Stimulated activated effector memory CD8-positive, alpha-beta T cell treated with anti-CD3 and anti-CD28 coated beads, Interleukin-12 subunit alpha, Interleukin-12 subunit beta, amount 100 ng/mL, for 72 hours (primary cell): ENCODE measurements around the gene LGR6.

Experiments
- ATAC-seq: fragments of 150-1000 bp; cut with Tn5 transposase; 2 replicates; pipeline ENCODE4 v1.10.0; 2021
- DNase-seq, 2 donors: peaks; one replicate each; pipeline ENCODE4 v3.0.0; 2021 to 2022; ENCODE audit warnings: low spot score in 2 of 2
- H3K27ac Mint-ChIP-seq: one replicate; pipeline ENCODE4 v1.8.0; 2022; ENCODE audit warnings: mild to moderate bottlenecking, mixed read lengths
- H3K36me3 Mint-ChIP-seq: one replicate; pipeline ENCODE4 v1.8.0; 2022; ENCODE audit warnings: mild to moderate bottlenecking, mixed read lengths
- H3K4me1 Mint-ChIP-seq: one replicate; pipeline ENCODE4 v1.8.0; 2022; ENCODE audit warnings: mixed read lengths
- H3K4me3 Mint-ChIP-seq: one replicate; pipeline ENCODE4 v1.8.0; 2022; ENCODE audit warnings: mild to moderate bottlenecking, mixed read lengths
- H3K9me3 Mint-ChIP-seq: one replicate; pipeline ENCODE4 v1.8.0; 2022; ENCODE audit warnings: mixed read lengths

Gene LGR6

GRCh38 chr1:202154766-202155477 is 38.7 kb upstream of the LGR6 start:
- ATAC-seq (peak; percentile 54), DNase-seq (peak; percentile 36 to 68)
- H3K9me3 Mint-ChIP-seq, result no peaks in the 10 kb centered on the region
- peak overlapping the region; percentile 94 for H3K27ac Mint-ChIP-seq
- H3K4me3 Mint-ChIP-seq, result peak overlapping the region; percentile 43
- peaks cover 76% of the 10 kb centered on the region for H3K4me1 Mint-ChIP-seq
- H3K36me3 Mint-ChIP-seq, result peaks cover 100% of the 10 kb centered on the region

GRCh38 chr1:202155478-202156021 is 38.0 kb upstream of the LGR6 start:
- ATAC-seq (no peak), DNase-seq (no peak)
- peaks cover 100% of the 10 kb centered on the region for H3K36me3 Mint-ChIP-seq
- H3K9me3 Mint-ChIP-seq, result no peaks in the 10 kb centered on the region
- peak overlapping the region; percentile 100 for H3K4me3 Mint-ChIP-seq
- H3K4me1 Mint-ChIP-seq, result peaks cover 77% of the 10 kb centered on the region
- H3K27ac Mint-ChIP-seq, result peak overlapping the region; percentile 94

GRCh38 chr1:202156590-202156989 is 37.0 kb upstream of the LGR6 start:
- Mint-ChIP-seq H3K9me3 (no peaks in the 10 kb centered on the region), H3K27ac (peak overlapping the region; percentile 30), H3K36me3 (peaks cover 96% of the 10 kb centered on the region), H3K4me3 (peak overlapping the region; percentile 100), H3K4me1 (peaks cover 78% of the 10 kb centered on the region)
- ATAC-seq (no peak), DNase-seq (no peak)

GRCh38 chr1:202157945-202158344 is 35.7 kb upstream of the LGR6 start:
- Mint-ChIP-seq H3K4me3 (peak overlapping the region; percentile 100), H3K4me1 (peaks cover 91% of the 10 kb centered on the region), H3K36me3 (peaks cover 83% of the 10 kb centered on the region), H3K9me3 (no peaks in the 10 kb centered on the region), H3K27ac (peak overlapping the region; percentile 99)
- ATAC-seq (no peak), DNase-seq (no peak)

- ATAC-seq (peak; percentile 4), DNase-seq (peak; percentile 33 to 72)
- Mint-ChIP-seq H3K36me3 (peaks cover 73% of the 10 kb centered on the region), H3K4me3 (peak overlapping the region; percentile 100), H3K4me1 (peaks cover 94% of the 10 kb centered on the region), H3K27ac (peak overlapping the region; percentile 99), H3K9me3 (no peaks in the 10 kb centered on the region)
These were observed 34.6 kb upstream of the LGR6 start for GRCh38 chr1:202158810-202159533.

- H3K36me3 Mint-ChIP-seq, result peaks cover 68% of the 10 kb centered on the region
- DNase-seq (peak; percentile 49 to 83), ATAC-seq (peak; percentile 62)
These were observed 33.8 kb upstream of the LGR6 start for GRCh38 chr1:202159534-202160371.

GRCh38 chr1:202160377-202160940 is 33.1 kb upstream of the LGR6 start, which contains the start of gene PTPN7:
TSS of gene PTPN7 (minus strand) at chr1:202160602. CDS start at chr1:202159402, 1,200 bp downstream.
- Mint-ChIP-seq H3K36me3 (peaks cover 65% of the 10 kb centered on the region), H3K27ac (peak within 1 kb of the TSS; percentile 99), H3K9me3 (no peaks in the 10 kb centered on the region), H3K4me3 (peak within 1 kb of the TSS; percentile 100), H3K4me1 (peaks cover 97% of the 10 kb centered on the region)
- DNase-seq (peak; percentile 81 to 92), ATAC-seq (peak; percentile 76)

More at GRCh38 chr1:202159534-202160371, 33.8 kb upstream of the LGR6 start:
- peaks cover 98% of the 10 kb centered on the region for H3K4me1 Mint-ChIP-seq
- no peaks in the 10 kb centered on the region for H3K9me3 Mint-ChIP-seq
- H3K27ac Mint-ChIP-seq, result peak overlapping the region; percentile 99
- H3K4me3 Mint-ChIP-seq, result peak overlapping the region; percentile 100

GRCh38 chr1:202161151-202162046 is 32.2 kb upstream of the LGR6 start:
- Mint-ChIP-seq H3K4me1 (peaks cover 97% of the 10 kb centered on the region), H3K27ac (peak overlapping the region; percentile 99), H3K36me3 (peaks cover 60% of the 10 kb centered on the region), H3K4me3 (peak overlapping the region; percentile 100), H3K9me3 (no peaks in the 10 kb centered on the region)
- peak in 1 of 2 donors; percentile 63 for DNase-seq
- ATAC-seq, result no peak

GRCh38 chr1:202162047-202162417 is 31.6 kb upstream of the LGR6 start:
- DNase-seq, result peak; percentile 55 to 81
- Mint-ChIP-seq H3K9me3 (no peaks in the 10 kb centered on the region), H3K27ac (peak overlapping the region; percentile 99), H3K4me1 (peaks cover 97% of the 10 kb centered on the region), H3K36me3 (peaks cover 53% of the 10 kb centered on the region), H3K4me3 (peak overlapping the region; percentile 100)
- peak; percentile 48 for ATAC-seq

- Mint-ChIP-seq H3K36me3 (peaks cover 47% of the 10 kb centered on the region), H3K4me1 (peaks cover 96% of the 10 kb centered on the region), H3K4me3 (peak overlapping the region; percentile 100), H3K27ac (peak overlapping the region; percentile 99), H3K9me3 (no peaks in the 10 kb centered on the region)
- DNase-seq, result peak; percentile 15 to 66
- peak; percentile 5 for ATAC-seq
These were observed 30.9 kb upstream of the LGR6 start for GRCh38 chr1:202162418-202163280.

GRCh38 chr1:202163281-202164270 is 30.0 kb upstream of the LGR6 start:
- peaks cover 38% of the 10 kb centered on the region for H3K36me3 Mint-ChIP-seq
- ATAC-seq, result no peak
- no peaks in the 10 kb centered on the region for H3K9me3 Mint-ChIP-seq
- H3K4me3 Mint-ChIP-seq, result peak overlapping the region; percentile 100
- DNase-seq, result no peak
- peak overlapping the region; percentile 99 for H3K27ac Mint-ChIP-seq
- H3K4me1 Mint-ChIP-seq, result peaks cover 87% of the 10 kb centered on the region
